Ovary (tissue), 9 donors: ENCODE data around the gene ARHGDIA. TPM values are rescaled to one million over a fixed set of nuclear protein-coding genes. Genes with fewer than 3 reads are reported as not detected.

ENCODE experiments used
- DNase-seq, 5 donors: peaks; one replicate each; pipeline ENCODE4 v3.0.0-alpha.2; 2019 to 2020
- H3K27ac ChIP-seq, 2 donors: fragments of 200-600 bp; one replicate each; pipeline versions ENCODE4 v1.5.1 to v1.8.0; 2019 to 2022
- H3K27me3 ChIP-seq: fragments of 200-600 bp; one replicate; pipeline ENCODE4 v1.8.0; 2022
- H3K36me3 ChIP-seq: fragments of 200-600 bp; sonication (generic); one replicate; pipeline ENCODE4 v1.5.1; 2019
- H3K4me1 ChIP-seq: one replicate; pipeline ENCODE4 v1.8.1; 2013; ENCODE audit warnings: mild to moderate bottlenecking, moderate library complexity; ENCODE audit not compliant: insufficient read depth
- H3K4me3 ChIP-seq: fragments of 200-600 bp; sonication (generic); one replicate; pipeline ENCODE4 v1.5.1; 2017
- H3K9me3 ChIP-seq, 2 donors: fragments of 200-600 bp in 1 of 2; sonication (generic) in 1 of 2; one replicate each; pipeline versions ENCODE4 v1.5.1 to v1.8.1; 2013 to 2019; ENCODE audit warnings: mild to moderate bottlenecking in 1 of 2, moderate library complexity in 1 of 2
- EP300 ChIP-seq: sonication (generic); formaldehyde crosslinking; IDR thresholded peaks from one replicate; pipeline ENCODE4 v1.6.1; 2017; ENCODE audit warnings: antibody characterized with exemption
- POLR2A ChIP-seq: fragments of 450-650 bp; IDR thresholded peaks from one replicate; pipeline ENCODE4 v1.6.1; 2017; ENCODE audit warnings: antibody characterized with exemption, mild to moderate bottlenecking, moderate library complexity
- WGBS, 3 donors: extraction: QIAGEN DNeasy Blood & Tissue Kit in 1 of 3; methylation state at CpG; one replicate each; pipeline versions ENCODE4 v1.1.5 to v1.1.7; 2013 to 2017; 5-methylcytosine and 5-hydroxymethylcytosine counted together
- intact Hi-C, 4 donors: fragments of 100-400 bp; cut with DNase I; formaldehyde crosslinking; loops; one replicate each; pipeline versions ENCODE4 v1.11.0 to v1.15.1; 2022 to 2023
- polyA plus RNA-seq, 2 donors: library from polyadenylated mRNA; stranded (reverse); fragments of 200-250 nt in 1 of 2; fragments of 350-450 nt in 1 of 2; fragmentation: Illumina TruSeq in 1 of 2; extraction: RNeasy Lipid Tissue Mini Kit (QIAGEN cat#74804) in 1 of 2; gene quantifications; one replicate each; pipeline ENCODE4 v1.2.3, GENCODE V29; 2013 to 2014
- total RNA-seq, 7 donors: library from RNA; depleted of rRNA in 2 of 7; stranded (reverse); fragments of >200 nt in 2 of 7; fragmentation: NEBNext Ultra II Directional in 3 of 7; extraction: Animal tissue kit (Norgen Biotek cat#: 25700) in 3 of 7; gene quantifications; one replicate each; pipeline versions ENCODE4 v1.1.0 to v1.2.4, GENCODE V29; 2016 to 2023
- TF ChIP-seq, protein P1 (sequence below), 3 donors: fragments of 450-650 bp in 2 of 3; fragments of 200-600 bp in 1 of 3; IDR thresholded peaks; one replicate each; pipeline versions ENCODE4 v1.5.1 to v1.8.0; 2016 to 2022; ENCODE audit warnings: antibody characterized with exemption in 3 of 3, mild to moderate bottlenecking in 1 of 3
- donor health status: DM: no; HTN: no; CAD: no; lungs with moderate emphysema.
- donor health status: DM: no; HTN: no; CAD: no.
- donor health status: Bipolar disorder and iron deficiency.
- donor health status: DM: yes; HTN: yes; CAD: no.
- donor health status: DM: no; HTN: no; CAD: no.
- donor health status: DM: yes; HTN: yes; CAD: no.

The ARHGDIA gene
- total and polyA plus RNA-seq, 9 donors = 52.0 to 455 (median 293) TPM

- no peaks in the 10 kb centered on the region for H3K9me3 ChIP-seq
- TF ChIP-seq EP300 = no peak
- TF ChIP-seq, protein P1, sequence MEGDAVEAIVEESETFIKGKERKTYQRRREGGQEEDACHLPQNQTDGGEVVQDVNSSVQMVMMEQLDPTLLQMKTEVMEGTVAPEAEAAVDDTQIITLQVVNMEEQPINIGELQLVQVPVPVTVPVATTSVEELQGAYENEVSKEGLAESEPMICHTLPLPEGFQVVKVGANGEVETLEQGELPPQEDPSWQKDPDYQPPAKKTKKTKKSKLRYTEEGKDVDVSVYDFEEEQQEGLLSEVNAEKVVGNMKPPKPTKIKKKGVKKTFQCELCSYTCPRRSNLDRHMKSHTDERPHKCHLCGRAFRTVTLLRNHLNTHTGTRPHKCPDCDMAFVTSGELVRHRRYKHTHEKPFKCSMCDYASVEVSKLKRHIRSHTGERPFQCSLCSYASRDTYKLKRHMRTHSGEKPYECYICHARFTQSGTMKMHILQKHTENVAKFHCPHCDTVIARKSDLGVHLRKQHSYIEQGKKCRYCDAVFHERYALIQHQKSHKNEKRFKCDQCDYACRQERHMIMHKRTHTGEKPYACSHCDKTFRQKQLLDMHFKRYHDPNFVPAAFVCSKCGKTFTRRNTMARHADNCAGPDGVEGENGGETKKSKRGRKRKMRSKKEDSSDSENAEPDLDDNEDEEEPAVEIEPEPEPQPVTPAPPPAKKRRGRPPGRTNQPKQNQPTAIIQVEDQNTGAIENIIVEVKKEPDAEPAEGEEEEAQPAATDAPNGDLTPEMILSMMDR (IDR thresholded peaks at IDR 0.05) = no peak
- no peak for TF ChIP-seq POLR2A
- no peak overlapping the region for H3K4me3 ChIP-seq
- H3K27me3 ChIP-seq = no peaks in the 10 kb centered on the region
- whole genome bisulfite sequencing, 3 donors = 41 to 46% (median 42%) methylated on average over 21 of the region's 21 CpGs
- no peaks in the 10 kb centered on the region for H3K36me3 ChIP-seq
- H3K27ac ChIP-seq = no peak overlapping the region
- intact Hi-C loops = no loop called here
- DNase-seq = no peak
- peaks cover 2% of the 10 kb centered on the region for H3K4me1 ChIP-seq
These were observed 30.3 kb upstream of the ARHGDIA start for GRCh38 chr17:81901167-81902022.

GRCh38 chr17:81900181-81900820, 29.2 kb upstream of the ARHGDIA start:
- 62 to 74% (median 68%) methylated on average over 16 to 18 of the region's 18 CpGs for WGBS, 3 donors

GRCh38 chr17:81899514-81900166, 28.5 kb upstream of the ARHGDIA start:
- no peak for DNase-seq
- H3K36me3 ChIP-seq = no peaks in the 10 kb centered on the region
- intact Hi-C loops = no loop called here
- H3K4me1 ChIP-seq = peaks cover 2% of the 10 kb centered on the region
- no peak for TF ChIP-seq EP300
- TF ChIP-seq, protein P1 (IDR thresholded peaks at IDR 0.05) = no peak
- no peak for TF ChIP-seq POLR2A
- no peaks in the 10 kb centered on the region for H3K27me3 ChIP-seq
- no peak overlapping the region for H3K27ac ChIP-seq
- no peaks in the 10 kb centered on the region for H3K9me3 ChIP-seq
- 86 to 88% (median 87%) methylated on average over 19 to 22 of the region's 22 CpGs for WGBS, 3 donors
- H3K4me3 ChIP-seq = no peak overlapping the region

More at GRCh38 chr17:81900181-81900820, 29.2 kb upstream of the ARHGDIA start:
- DNase-seq = no peak
- no peak for TF ChIP-seq POLR2A
- no peak for TF ChIP-seq EP300
- TF ChIP-seq, protein P1 (IDR thresholded peaks at IDR 0.05) = no peak
- no peaks in the 10 kb centered on the region for H3K9me3 ChIP-seq
- H3K4me3 ChIP-seq = no peak overlapping the region
- no peaks in the 10 kb centered on the region for H3K36me3 ChIP-seq
- H3K4me1 ChIP-seq = peaks cover 2% of the 10 kb centered on the region
- intact Hi-C loops = no loop called here
- H3K27me3 ChIP-seq = no peaks in the 10 kb centered on the region
- H3K27ac ChIP-seq = no peak overlapping the region

- no peak for DNase-seq
- TF ChIP-seq EP300 (no peak), POLR2A (no peak)
- TF ChIP-seq, protein P1 (IDR thresholded peaks at IDR 0.05) = no peak
- Histone ChIP-seq H3K27ac (no peak overlapping the region), H3K4me1 (peaks cover 2% of the 10 kb centered on the region), H3K9me3 (no peaks in the 10 kb centered on the region), H3K4me3 (no peak overlapping the region), H3K36me3 (no peaks in the 10 kb centered on the region), H3K27me3 (no peaks in the 10 kb centered on the region)
- intact Hi-C loops = no loop called here
- 80 to 89% (median 86%) methylated on average over 9 of the region's 9 CpGs for WGBS, 3 donors
These were observed 27.7 kb upstream of the ARHGDIA start for GRCh38 chr17:81898885-81899284.
